Smooth muscle cell (in vitro differentiated cells): Measurements from ENCODE around the gene IL13. TPM values are rescaled to one million over a fixed set of nuclear protein-coding genes. Genes with fewer than 3 reads are reported as not detected.

Experiments used
- DNase-seq: peaks from one replicate; lab custom pipeline; 2025; ENCODE audit not compliant: unreplicated experiment; lab: John Stamatoyannopoulos, UW
- H2AFZ ChIP-seq: fragments of 200-600 bp; sonication (generic); 2 replicates; pipeline ENCODE4 v1.6.0; 2016; ENCODE audit warnings: antibody characterized with exemption, low read depth, mild to moderate bottlenecking
- H3F3A ChIP-seq: fragments of 200-600 bp; sonication (generic); 2 replicates; pipeline ENCODE4 v1.6.0; 2017; ENCODE audit warnings: antibody characterized with exemption, low read depth
- H3K27ac ChIP-seq: fragments of 200-600 bp; sonication (generic); 2 replicates; pipeline ENCODE4 v1.5.1; 2016; ENCODE audit warnings: low read depth, mild to moderate bottlenecking
- H3K27me3 ChIP-seq: fragments of 200-600 bp; sonication (generic); 2 replicates; pipeline ENCODE4 v1.6.1; 2016; ENCODE audit warnings: low read depth, mild to moderate bottlenecking
- H3K36me3 ChIP-seq: fragments of 200-600 bp; sonication (generic); 2 replicates; pipeline ENCODE4 v1.5.1; 2016; ENCODE audit warnings: low read depth
- H3K4me1 ChIP-seq: fragments of 200-600 bp; sonication (generic); 2 replicates; pipeline ENCODE4 v1.5.1; 2016; ENCODE audit warnings: low read depth
- H3K4me2 ChIP-seq: fragments of 200-600 bp; sonication (generic); 2 replicates; pipeline ENCODE4 v1.6.0; 2016; ENCODE audit warnings: mild to moderate bottlenecking
- H3K4me3 ChIP-seq: fragments of 200-600 bp; sonication (generic); 2 replicates; pipeline ENCODE4 v1.5.1; 2016; ENCODE audit warnings: mild to moderate bottlenecking
- H3K79me2 ChIP-seq: fragments of 200-600 bp; sonication (generic); 2 replicates; pipeline ENCODE4 v1.6.0; 2016; ENCODE audit warnings: low read depth, mild to moderate bottlenecking
- H3K9ac ChIP-seq: fragments of 200-600 bp; sonication (generic); 2 replicates; pipeline ENCODE4 v1.6.0; 2016; ENCODE audit warnings: low read depth
- H3K9me3 ChIP-seq: fragments of 200-600 bp; sonication (generic); replicated peaks from 2 replicates; pipeline ENCODE4 v1.5.1; 2016; ENCODE audit warnings: low read depth
- H4K20me1 ChIP-seq: fragments of 200-600 bp; sonication (generic); 2 replicates; pipeline ENCODE4 v1.6.0; 2016; ENCODE audit warnings: low read depth
- CTCF ChIP-seq: fragments of 200-600 bp; sonication (generic); IDR thresholded peaks from 2 replicates; pipeline ENCODE4 v1.5.1; 2017; ENCODE audit warnings: borderline replicate concordance, mild to moderate bottlenecking, antibody characterized with exemption; ENCODE audit not compliant: insufficient read depth, poor library complexity, severe bottlenecking
- WGBS: methylation state at CpG from one replicate; pipeline ENCODE4 v1.1.7; 2016; ENCODE audit warnings: low lambda C conversion rate; 5-methylcytosine and 5-hydroxymethylcytosine counted together
- polyA plus RNA-seq: library from polyadenylated mRNA; unstranded; fragments of >200 nt; fragmentation: Nextera tagmentation; extraction: Ambion mirVana; gene quantifications from 2 replicates; pipeline ENCODE4 v1.2.1, GENCODE V29; 2016
- total RNA-seq: library from RNA; depleted of rRNA; stranded (reverse); fragments of >200 nt; gene quantifications from 2 replicates; pipeline ENCODE4 v1.2.3, GENCODE V29; 2014

The IL13 gene
- total and polyA plus RNA-seq, 2 experiments from 2014 or later: 0.18 TPM; not detected in 1

- no peak for TF ChIP-seq CTCF
- no peak for DNase-seq
- peaks cover 15% of the 10 kb centered on the region for H3K36me3 ChIP-seq
Measured at GRCh38 chr5:132641241-132641723, 16.7 kb upstream of the IL13 start.

GRCh38 chr5:132641841-132642240 is 16.1 kb upstream of the IL13 start:
- Histone ChIP-seq H3K4me3 (no peak overlapping the region), H3K27ac (no peak overlapping the region), H3K79me2 (no peaks in the 10 kb centered on the region), H3K4me1 (no peaks in the 10 kb centered on the region), H3F3A (no peaks in the 10 kb centered on the region), H3K4me2 (no peak overlapping the region), H3K9ac (no peak overlapping the region), H3K9me3 (no peaks in the 10 kb centered on the region), H3K36me3 (peaks cover 15% of the 10 kb centered on the region), H2AFZ (no peak overlapping the region), H4K20me1 (no peaks in the 10 kb centered on the region), H3K27me3 (no peaks in the 10 kb centered on the region)
- WGBS: 99% methylated on average over 3 of the region's 3 CpGs
- no peak for DNase-seq
- TF ChIP-seq CTCF: no peak

More at GRCh38 chr5:132641241-132641723, 16.7 kb upstream of the IL13 start:
- 97% methylated on average over 3 of the region's 3 CpGs for WGBS
- Histone ChIP-seq H3K27ac (no peak overlapping the region), H3K9ac (no peak overlapping the region), H3K27me3 (no peaks in the 10 kb centered on the region), H3K4me1 (no peaks in the 10 kb centered on the region), H3K4me2 (no peak overlapping the region), H4K20me1 (no peaks in the 10 kb centered on the region), H3F3A (no peaks in the 10 kb centered on the region), H3K9me3 (no peaks in the 10 kb centered on the region), H3K79me2 (no peaks in the 10 kb centered on the region), H3K4me3 (no peak overlapping the region), H2AFZ (no peak overlapping the region)

GRCh38 chr5:132644177-132644576 is 13.8 kb upstream of the IL13 start:
- no peaks in the 10 kb centered on the region for H3K79me2 ChIP-seq
- no peak for DNase-seq
- no peaks in the 10 kb centered on the region for H3F3A ChIP-seq
- H3K9ac ChIP-seq: no peak overlapping the region
- H3K9me3 ChIP-seq: peaks cover 7% of the 10 kb centered on the region
- H3K4me2 ChIP-seq: no peak overlapping the region
- no peaks in the 10 kb centered on the region for H4K20me1 ChIP-seq
- no peak overlapping the region for H3K27ac ChIP-seq
- H3K36me3 ChIP-seq: peaks cover 4% of the 10 kb centered on the region
- H3K4me3 ChIP-seq: no peak overlapping the region
- TF ChIP-seq CTCF: no peak
- H2AFZ ChIP-seq: no peak overlapping the region
- no peaks in the 10 kb centered on the region for H3K27me3 ChIP-seq
- H3K4me1 ChIP-seq: no peaks in the 10 kb centered on the region

GRCh38 chr5:132646583-132647266 is 11.2 kb upstream of the IL13 start:
- Histone ChIP-seq H3K4me3 (no peak overlapping the region), H3K36me3 (peaks cover 3% of the 10 kb centered on the region)
- TF ChIP-seq CTCF: no peak

More at GRCh38 chr5:132646583-132647266, 11.2 kb upstream of the IL13 start:
- Histone ChIP-seq H4K20me1 (no peaks in the 10 kb centered on the region), H3F3A (no peaks in the 10 kb centered on the region), H3K9ac (no peak overlapping the region), H3K4me1 (no peaks in the 10 kb centered on the region), H3K4me2 (no peak overlapping the region), H3K27me3 (no peaks in the 10 kb centered on the region), H3K79me2 (no peaks in the 10 kb centered on the region), H2AFZ (no peak overlapping the region), H3K27ac (no peak overlapping the region), H3K9me3 (peaks cover 7% of the 10 kb centered on the region)
- 96% methylated on average over 11 of the region's 11 CpGs for WGBS
- DNase-seq: no peak
